NCI-H69 (cell line): ENCODE measurements around the gene DHX58.

Source experiments
- DNase-seq: peaks from one replicate; lab custom pipeline; 2025; lab: John Stamatoyannopoulos, UW

DHX58 gene

GRCh38 chr17:42053731-42054500 lies 58.6 kb downstream of the DHX58 start:
- DNase-seq, result no peak

- no peak for DNase-seq
Measured at GRCh38 chr17:42052346-42052877, 60.1 kb downstream of the DHX58 start.

DNA sequence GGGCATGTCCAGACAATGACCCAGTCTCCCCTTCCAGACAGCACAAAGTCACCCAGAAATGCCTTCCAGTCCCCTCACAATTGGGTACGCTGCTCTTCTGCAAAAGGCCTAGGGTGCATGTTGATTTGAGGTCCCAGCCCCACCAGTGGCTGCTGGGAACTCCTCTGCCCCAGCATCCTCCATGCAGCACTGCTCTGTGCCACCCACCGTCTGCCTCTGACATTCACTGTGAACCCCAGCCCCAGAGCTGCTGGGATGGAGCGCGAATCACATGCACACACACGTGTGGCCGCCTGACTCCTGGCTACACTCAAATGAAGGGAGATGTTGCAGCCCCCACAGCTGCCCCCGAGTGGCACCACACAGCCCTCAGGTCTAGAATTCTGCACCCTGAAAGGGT lies 60.9 kb downstream of the DHX58 start:
- no peak for DNase-seq
